HS-27A (cell line): ENCODE measurements around the gene TAS1R3.

ENCODE experiments used
- DNase-seq: peaks from one replicate; pipeline ENCODE4 v3.0.0-alpha.2; 2012; ENCODE audit warnings: low read depth, missing footprints

TAS1R3 gene

DNA sequence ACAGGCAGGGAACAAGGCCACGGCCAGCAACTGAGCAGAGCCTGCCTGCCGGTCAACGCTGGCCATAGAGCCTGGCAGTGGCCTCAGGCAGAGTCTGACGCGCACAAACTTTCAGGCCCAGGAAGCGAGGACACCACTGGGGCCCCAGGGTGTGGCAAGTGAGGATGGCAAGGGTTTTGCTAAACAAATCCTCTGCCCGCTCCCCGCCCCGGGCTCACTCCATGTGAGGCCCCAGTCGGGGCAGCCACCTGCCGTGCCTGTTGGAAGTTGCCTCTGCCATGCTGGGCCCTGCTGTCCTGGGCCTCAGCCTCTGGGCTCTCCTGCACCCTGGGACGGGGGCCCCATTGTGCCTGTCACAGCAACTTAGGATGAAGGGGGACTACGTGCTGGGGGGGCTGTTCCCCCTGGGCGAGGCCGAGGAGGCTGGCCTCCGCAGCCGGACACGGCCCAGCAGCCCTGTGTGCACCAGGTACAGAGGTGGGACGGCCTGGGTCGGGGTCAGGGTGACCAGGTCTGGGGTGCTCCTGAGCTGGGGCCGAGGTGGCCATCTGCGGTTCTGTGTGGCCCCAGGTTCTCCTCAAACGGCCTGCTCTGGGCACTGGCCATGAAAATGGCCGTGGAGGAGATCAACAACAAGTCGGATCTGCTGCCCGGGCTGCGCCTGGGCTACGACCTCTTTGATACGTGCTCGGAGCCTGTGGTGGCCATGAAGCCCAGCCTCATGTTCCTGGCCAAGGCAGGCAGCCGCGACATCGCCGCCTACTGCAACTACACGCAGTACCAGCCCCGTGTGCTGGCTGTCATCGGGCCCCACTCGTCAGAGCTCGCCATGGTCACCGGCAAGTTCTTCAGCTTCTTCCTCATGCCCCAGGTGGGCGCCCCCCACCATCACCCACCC, at the start of gene TAS1R3:
TAS1R3 (plus strand) TSS at position 213 of the 898 bp plus-strand sequence; CDS start at position 279, 66 bp downstream.
- DNase-seq, result no peak

DNA sequence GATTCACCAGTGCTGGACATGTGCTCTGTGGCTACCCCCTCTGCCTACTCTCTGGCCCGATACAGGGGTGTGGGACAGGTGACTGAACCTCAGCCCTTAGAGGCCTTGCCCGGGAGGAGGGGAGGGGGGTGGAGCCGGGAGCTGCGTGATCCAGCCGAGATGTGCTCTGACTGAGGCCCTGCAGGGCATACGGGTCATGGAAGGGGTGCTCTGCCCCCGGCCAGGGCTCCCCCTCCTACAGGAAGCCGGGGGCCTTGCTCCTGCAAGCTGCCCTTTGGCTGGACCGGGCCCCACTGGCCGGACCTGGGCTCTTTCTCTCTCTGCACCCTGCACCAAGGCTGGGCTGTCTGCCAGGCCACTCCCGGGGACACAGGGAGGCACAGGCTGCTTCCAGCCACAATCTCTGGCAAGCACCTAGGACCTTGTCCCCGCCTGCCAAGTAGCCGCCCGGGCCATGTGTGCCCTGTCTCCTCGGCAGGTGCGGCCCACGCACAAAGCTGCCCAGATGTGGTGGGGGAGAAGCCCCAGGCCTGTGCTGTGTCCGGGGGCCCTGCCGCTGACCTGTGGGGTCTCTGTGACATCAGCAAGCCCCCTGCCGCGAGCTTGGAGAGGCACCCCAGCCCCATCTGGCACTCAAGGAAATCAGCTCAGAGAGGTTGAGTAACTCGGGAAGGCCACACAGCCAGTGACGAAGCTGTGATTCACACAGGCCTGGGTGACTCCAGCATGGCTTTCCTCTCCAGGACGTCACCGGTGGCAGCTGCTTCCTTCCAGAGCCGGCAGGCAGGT, 49.4 kb upstream of the TAS1R3 start:
- no peak for DNase-seq

DNA sequence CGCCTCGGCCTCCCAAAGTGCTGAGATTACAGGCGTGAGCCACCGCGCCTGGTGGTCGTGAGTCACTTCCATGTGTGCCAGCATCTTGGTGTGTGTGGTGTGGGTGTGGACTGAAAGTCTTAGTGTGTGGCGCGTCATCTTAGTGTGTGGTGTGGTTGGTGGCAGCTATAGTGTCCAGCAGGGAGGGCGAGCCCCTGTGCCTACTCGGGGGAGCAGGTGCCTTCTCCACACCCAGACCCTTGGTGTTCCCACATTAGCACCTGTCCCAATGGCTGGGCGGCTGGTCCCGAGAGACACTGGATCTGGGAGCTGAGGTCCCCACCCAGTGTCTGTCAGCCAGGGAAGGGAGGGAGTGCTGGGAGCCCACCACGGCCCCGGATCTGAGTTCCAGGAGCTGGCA, 48.1 kb upstream of the TAS1R3 start:
- no peak for DNase-seq

DNA sequence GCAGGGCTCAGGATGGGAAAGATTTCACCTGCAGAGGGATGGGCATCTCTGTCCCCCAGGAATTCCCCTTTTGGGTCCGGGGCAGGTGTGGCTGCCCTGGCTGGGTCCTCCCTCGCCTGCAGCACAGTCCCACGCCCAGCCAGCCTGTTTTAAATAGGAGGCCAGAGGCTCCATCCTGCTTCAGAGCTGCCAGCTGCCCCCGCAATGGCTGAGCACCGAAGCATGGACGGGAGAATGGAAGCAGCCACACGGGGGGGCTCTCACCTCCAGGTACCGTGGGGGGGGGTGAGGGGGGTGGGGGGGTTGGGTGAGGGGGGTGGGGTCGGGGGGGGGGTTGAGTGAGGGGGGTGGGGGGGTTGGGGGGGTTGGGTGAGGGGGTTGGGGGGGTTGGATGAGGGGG, 47.3 kb upstream of the TAS1R3 start:
- no peak for DNase-seq

DNA sequence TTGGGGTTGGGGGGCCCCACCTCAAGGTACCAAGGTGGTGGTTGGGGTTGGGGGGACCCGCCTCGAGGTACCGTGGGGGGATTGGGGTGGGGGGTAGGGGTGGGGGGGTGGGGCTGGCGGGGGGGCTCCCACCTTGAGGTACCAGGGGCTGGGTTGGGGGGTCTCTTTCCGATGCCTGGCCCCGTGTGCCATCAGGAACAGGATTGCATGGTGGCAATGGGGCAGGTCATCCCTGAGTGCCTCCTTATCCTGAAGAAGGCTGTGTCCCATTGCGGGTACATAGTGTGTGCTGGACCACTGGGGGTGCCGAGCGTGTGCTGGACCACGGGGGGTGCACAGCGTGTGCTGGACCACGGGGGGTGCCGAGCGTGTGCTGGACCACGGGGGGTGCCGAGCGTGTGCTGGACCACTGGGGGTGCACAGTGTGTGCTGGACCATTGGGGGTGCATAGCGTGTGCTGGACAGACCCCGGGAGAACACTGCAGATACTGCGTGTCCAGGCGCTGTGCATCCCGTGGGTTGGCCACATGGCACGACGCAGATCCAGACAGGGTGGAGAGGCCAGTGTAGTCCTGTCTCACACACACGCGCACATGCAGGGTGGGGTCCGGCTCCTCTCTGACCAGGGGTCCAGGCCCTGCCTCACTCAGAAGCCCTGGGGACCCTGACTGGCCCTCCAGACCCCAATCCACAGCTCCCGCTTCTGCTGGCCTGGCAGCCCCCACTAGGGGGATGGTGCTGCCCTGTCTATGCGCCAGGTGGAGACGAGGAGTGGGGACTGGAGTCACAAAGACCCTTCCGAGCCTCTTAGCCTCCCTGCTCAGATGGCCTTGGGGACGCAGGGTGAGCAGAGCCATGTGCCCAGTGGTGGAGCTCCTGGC, 46.6 kb upstream of the TAS1R3 start:
- no peak for DNase-seq

DNA sequence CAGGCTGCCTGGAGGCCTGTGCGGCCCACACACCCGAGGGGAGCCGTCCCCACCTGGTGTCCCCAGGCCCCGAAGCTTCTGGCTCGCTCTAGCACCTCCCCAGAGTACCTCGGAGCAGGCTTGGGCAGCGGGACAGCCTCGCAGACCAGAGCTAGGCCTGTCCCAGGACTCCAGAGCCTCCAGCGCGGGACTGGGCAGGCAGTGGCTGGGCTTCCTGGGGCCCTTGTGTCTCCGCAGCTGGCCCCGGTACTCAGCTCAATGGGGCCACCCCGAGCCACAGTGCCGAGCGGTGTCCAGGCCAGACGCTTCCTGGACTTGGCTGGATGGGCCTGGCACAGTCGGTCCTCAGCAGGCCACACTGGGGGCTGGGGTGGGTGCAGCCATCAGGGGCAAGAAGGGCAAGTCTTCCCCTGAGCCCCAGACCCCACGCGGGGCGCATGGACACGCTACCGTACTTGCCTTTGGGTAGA, 45.9 kb upstream of the TAS1R3 start:
- DNase-seq, result no peak

DNA sequence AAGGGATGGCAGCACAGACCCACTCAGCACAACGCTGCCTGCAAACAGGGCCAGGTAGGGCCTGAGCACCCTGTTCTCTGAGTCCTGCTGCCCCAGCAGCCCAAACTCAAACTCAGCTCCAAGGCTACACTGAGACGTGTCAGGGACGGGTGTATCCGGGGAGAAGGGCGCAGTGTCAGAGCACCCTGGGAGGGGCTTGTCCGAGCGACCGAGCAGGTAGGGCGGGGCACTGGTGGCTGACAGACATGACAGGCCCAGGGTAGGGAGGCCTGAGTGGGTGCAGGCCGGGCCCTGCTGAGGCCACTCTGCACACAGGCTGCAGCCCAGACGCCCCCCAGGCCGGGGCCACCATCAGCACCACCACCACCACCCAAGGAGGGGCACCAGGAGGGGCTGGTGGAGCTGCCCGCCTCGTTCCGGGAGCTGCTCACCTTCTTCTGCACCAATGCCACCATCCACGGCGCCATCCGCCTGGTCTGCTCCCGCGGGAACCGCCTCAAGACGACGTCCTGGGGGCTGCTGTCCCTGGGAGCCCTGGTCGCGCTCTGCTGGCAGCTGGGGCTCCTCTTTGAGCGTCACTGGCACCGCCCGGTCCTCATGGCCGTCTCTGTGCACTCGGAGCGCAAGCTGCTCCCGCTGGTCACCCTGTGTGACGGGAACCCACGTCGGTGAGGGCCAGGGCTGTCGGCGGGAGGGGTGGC, 45.3 kb upstream of the TAS1R3 start:
- DNase-seq, result no peak

DNA sequence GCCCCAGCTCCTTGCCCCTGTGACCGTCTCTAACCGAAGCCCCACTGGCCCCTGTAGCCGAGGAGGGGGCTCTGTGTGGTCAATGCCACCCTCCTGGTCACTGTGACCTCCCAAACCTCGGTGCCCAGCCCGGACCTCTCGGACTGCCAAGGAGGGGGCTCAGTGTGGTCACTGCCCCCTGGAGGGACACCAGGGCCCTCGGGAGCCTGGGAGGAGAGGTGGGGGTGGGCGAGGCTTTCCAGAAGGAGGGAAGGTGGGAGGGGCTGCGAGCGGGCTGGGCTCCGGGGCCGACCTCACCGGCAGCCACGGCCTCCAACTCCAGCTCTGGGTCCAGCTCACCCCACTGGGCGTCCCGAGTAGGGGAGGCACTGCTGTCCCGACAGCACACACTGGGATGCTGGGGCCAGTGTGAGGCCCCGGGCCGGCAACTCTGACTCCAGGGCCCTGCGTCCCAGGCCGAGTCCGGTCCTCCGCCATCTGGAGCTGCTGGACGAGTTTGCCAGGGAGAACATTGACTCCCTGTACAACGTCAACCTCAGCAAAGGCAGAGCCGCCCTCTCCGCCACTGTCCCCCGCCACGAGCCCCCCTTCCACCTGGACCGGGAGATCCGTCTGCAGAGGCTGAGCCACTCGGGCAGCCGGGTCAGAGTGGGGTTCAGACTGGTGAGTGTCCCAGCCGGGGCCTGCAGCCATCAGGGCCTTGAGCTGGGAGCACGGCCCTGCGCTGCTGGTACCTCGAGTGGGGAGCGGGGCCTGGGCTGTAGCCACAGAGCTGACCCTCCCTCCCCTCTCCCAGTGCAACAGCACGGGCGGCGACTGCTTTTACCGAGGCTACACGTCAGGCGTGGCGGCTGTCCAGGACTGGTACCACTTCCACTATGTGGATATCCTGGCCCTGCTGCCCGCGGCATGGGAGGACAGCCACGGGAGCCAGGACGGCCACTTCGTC, 44.5 kb upstream of the TAS1R3 start:
- DNase-seq, result no peak

DNA sequence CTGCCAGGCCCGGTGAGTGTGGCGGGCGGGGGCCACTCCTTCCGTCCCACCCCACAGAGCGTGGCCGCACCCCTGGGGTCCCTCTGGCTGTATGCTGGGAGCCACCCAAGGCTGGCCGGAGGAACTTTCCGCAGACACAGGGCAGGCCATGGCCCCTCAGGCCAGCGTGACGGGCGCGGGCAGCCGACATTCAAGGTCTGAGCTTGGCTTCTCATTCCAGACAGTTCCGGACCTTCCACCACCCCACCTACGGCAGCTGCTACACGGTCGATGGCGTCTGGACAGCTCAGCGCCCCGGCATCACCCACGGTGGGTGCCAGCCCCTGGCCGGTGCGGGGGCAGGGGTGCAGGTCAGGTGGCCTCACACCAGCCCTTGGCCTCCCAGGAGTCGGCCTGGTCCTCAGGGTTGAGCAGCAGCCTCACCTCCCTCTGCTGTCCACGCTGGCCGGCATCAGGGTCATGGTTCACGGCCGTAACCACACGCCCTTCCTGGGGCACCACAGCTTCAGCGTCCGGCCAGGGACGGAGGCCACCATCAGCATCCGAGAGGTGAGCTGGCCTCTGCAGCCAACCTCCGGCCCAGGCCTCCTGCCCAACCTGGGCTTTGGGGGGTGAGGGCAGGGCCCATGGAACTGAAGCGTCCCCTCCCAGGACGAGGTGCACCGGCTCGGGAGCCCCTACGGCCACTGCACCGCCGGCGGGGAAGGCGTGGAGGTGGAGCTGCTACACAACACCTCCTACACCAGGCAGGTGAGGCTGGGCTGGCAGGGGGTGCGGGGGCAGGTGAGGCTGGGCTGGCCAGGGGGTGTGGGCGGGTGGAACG, 43.6 kb upstream of the TAS1R3 start:
- no peak for DNase-seq

DNA sequence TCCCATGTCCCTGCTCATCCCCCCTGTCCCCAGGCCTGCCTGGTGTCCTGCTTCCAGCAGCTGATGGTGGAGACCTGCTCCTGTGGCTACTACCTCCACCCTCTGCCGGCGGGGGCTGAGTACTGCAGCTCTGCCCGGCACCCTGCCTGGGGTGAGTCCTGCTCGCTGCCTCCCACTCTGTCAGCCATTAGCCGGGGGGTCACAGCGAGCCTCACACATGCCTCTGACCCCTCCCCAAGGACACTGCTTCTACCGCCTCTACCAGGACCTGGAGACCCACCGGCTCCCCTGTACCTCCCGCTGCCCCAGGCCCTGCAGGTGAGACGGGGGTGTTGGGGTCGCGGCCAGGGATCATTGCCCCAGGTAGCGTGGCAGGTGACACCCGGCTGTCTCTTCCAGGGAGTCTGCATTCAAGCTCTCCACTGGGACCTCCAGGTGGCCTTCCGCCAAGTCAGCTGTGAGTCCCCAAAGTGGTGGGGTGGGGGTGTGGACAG, 40.8 kb upstream of the TAS1R3 start:
- no peak for DNase-seq

DNA sequence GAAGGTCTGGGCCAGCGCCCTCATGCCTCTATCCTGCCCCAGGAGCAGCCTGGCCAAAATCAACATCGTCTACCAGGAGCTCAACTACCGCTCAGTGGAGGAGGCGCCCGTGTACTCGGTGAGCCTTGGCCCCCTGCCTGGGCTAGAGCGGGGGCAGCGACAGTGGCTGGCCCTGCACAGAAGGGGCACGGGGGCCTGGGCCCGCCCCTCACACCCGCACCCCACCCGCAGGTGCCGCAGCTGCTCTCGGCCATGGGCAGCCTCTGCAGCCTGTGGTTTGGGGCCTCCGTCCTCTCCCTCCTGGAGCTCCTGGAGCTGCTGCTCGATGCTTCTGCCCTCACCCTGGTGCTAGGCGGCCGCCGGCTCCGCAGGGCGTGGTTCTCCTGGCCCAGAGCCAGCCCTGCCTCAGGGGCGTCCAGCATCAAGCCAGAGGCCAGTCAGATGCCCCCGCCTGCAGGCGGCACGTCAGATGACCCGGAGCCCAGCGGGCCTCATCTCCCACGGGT, 40.0 kb upstream of the TAS1R3 start:
- no peak for DNase-seq

DNA sequence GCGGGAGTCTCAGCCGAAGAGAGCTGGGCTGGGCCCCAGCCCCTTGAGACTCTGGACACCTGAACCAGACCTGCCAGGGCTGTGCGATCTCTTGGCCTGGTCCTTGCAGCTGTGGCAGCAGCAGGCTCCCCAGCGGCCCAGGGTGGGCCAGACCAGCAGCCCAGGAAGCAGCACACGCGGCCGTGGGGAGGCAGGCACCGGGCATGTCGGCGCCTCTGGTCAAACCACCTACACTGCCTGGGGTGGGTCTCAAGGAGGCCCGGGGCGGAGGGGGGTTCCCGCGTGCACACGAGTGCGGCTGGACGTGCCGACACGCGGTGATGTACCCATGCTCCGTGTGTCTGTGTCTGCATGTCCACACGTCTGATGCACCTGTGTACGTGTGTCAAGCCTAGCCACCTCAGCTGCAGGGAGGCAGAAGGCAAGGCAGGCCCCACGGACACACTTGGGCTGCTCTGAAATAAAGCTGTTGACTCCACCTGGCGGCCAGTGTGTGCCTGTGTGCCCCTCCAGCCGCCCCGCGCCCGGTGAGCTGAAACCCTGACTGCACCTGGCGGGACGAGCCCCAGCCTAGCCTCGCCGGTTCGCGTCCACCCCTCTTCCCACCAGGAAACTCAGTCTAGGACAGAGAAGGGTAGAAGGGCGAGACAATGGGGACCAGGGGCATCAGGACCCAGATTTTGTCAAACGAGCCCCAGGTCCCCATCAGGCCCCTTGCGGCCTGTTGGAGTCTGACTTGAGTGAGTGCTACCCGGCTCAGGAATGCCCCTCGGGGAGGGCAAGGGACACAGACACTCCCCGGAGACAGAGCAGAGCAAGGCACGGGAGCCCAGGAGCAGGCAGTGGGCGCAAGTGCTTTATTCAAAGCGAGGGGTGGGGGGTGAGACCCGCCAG, 39.3 kb upstream of the TAS1R3 start:
- DNase-seq, result no peak

DNA sequence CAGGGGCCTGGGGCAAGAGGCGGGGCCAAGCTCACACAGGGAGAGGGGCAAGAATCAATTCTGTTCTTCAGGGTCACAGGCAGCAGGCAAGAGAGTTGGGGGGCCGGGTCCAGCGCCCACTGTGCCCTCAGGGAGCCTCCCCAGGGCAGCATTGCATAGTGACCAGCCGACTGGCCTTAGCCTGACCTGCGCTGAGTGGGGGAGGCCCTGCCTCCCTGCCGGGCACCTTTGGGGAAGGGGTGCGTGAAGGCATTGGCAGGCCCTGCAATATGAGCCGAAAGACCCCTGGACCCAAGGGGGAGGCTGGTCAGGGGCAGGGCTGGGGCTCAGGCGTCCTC, 38.7 kb upstream of the TAS1R3 start:
- no peak for DNase-seq

DNA sequence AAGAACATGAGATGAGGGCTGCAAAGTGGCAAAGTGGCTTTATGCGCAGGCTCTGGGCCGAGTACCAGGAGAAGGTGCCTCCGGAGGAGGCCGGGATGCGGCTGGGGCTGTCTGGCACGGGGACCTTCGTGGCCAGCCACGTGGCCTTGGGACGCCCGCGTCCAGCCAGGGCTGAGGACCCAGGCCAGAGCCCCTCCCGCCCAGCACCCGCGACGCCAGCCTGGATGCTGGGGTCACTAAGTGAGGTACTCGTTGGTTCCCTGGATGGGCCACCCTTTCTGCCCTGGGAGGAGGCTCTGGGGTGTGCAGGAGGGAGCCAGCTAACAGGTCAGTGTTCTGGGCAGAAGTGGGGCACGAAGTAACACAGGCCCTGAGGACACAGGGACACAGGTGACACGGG, 38.2 kb upstream of the TAS1R3 start:
- no peak for DNase-seq

DNA sequence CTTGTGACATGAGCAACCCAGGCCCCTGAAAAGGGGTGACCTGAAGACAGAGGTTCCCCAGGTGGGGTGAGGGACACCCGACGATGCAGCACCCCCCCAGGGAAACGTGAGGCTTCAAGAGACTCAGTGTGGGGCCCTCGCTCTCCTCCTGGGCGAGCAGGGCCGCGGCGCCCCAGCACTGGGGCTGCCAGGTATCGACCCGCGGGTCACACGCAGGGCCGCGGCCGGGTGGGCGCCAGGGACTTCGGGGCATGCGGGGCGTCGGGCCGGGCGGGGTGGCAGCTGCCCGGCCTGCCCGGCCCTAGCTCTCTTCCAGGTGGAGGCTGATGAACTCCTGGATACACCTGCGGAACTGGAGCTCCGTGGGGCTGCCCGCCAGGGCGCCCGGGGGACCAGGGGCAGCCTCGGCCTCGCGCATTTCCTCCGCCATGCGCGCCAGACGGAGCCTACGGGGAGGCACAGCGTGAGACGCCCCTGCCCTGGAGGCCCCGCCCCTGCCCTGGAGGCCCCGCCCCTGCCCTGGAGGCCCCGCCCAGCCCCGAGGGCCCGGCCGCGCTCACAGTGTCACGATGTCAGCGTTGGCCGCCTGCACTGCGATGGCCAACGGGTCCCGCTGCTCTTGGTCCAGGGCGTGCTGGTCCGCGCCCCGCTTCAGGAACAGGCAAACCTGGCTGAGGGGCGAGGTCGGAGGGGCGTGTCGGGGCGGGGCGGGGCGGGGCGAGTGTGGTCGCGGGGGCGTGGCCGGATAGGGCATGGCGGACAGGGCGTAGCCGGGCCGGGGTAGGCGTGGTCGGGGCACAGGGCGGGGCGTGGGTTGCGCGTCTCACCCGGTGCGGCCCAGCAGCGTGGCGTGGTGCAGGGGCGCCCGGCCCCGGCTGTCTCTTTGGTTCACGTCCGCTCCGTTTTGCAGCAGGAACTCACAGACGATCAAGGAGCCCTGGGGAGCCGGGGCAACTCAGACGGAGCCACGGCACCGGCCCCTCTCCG, 37.5 kb upstream of the TAS1R3 start:
- DNase-seq, result no peak

DNA sequence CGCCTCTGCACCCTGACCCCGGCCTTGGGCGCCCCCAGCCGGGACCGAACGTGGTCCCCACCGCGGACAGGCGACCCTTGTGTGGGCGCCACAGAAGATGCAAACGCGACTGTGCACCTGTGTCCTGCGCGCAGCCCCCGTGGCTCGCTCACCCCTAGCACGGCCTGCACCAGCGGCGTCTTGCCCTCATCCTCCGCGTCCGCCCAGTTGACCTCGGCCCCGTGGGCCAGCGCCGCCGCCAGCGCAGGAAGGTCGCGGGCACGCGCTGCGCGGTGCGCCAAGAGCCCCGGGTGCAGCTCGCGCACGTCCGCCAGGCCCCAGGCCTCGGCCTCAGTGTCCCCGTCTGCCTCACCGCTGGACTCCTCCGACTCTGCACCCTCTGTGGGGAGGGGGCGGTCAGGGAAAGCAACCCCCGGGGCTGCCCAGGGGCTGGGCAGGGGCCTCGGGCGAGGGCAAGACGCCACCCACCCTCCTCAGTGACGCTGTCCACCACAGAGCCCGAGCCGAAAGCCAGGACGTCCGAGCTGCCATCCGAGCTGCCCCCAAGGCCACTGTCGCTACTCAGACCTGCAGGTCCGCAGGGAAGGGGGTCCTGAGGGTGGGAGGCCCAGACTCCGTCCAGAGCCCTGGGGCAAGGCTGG, 36.7 kb upstream of the TAS1R3 start:
- no peak for DNase-seq
